HG03159 (cell line): ENCODE data around the gene STMN3.

Experiments
- ATAC-seq: cut with Tn5 transposase; IDR thresholded peaks from one replicate; pipeline ENCODE4 v1.9.1; 2021; ENCODE audit warnings: mild to moderate bottlenecking, moderate library complexity; ENCODE audit not compliant: unreplicated experiment

The STMN3 gene

GRCh38 chr20:63653041-63653973, at the start of gene STMN3:
TSS of gene STMN3 (minus strand) at chr20:63653424. CDS start at chr20:63653345, 79 bp downstream.
- no peak for ATAC-seq

GRCh38 chr20:63702036-63702665, 48.9 kb upstream of the STMN3 start:
- no peak for ATAC-seq

GRCh38 chr20:63701329-63702035, 48.3 kb upstream of the STMN3 start:
- ATAC-seq = no peak

DNA sequence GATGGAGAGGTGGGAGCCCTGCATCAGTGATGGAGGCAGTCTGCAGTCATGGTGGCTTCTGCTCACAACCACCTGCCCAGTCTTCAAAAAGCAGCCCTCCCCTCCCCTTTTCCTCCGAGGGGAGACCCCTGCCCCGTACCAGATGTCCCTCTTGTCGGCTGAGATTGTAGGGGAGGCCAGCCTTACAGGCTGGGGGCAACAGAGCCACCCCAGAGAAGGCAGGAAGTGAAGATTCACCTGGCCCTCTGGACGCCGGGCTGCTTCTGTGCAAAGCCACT, 47.8 kb upstream of the STMN3 start:
- ATAC-seq = no peak

DNA sequence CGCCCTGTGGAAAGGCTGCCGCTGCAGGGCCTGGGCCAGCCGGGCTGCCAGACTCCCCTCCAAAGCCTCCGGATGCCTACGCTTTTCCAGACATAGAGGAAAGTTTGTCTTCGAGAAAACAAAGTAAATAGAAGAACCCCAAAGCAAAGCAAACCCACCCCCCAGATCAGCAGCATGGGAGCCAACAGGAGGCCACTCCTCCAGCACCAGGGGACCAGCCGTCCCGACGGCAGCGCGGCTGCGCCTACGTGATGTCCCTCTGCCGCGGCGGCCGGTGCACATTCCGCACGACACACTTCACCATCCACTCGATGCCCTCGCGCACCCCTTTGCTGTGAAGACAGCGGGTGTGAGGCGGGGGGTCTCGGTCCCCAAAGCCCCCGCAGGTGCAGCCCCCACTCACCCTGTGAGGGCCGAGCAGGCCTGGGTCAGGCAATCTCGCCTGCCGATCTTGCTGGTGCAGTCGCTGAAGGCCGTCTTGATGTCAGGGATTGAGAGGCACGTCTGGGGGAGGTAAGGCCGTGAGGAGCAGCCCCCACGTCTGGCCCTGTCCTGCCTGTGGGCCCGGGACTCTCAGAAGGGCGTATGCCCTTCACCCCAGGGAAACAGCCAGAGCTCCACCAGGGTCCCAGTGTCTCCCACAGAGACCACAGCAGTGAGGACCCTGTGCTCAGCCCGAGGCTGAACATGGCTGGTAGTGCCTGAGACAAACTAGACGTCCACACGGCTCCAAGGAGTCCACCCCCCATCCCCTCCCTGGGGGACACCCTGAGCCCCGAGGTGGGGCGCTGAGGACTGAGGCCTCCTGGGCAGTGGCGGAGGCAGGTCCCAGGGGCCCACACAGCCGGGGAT, 47.2 kb upstream of the STMN3 start:
- ATAC-seq = no peak

DNA sequence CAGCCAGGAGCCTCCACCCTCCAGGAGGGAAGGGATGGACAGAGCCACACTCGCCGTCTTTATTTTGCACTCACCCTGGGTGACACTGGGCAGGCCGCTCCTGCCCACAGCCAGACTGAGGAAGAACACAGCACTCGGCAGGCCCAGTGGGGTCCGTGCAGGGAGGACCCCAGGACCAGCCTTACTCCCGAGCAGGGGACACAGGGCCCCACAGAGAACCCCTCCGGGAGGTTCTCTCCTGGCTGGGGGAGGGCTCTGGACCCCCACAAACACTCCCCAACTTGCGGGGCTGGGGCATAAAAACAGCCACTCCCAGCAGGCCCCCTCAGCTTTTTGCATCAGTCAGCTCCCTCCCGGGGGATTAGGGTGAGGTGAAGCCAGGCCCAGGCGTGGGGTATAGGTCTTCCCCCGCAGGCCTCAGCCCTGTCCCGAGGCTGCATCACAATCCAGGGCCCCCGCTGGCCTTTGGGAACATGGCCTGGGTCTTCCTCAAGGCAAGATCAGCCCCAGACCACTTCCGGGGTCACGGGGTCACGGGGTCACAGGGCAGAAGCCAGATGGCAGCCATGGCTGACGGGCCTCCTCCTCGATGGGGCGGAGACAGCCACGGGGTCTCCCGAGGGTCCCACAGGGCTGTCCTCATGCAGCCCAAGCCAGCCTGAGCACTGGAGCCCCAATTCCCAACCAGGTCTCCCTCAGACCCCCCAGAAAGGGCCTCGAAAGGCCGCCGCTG, 46.4 kb upstream of the STMN3 start:
- no peak for ATAC-seq

DNA sequence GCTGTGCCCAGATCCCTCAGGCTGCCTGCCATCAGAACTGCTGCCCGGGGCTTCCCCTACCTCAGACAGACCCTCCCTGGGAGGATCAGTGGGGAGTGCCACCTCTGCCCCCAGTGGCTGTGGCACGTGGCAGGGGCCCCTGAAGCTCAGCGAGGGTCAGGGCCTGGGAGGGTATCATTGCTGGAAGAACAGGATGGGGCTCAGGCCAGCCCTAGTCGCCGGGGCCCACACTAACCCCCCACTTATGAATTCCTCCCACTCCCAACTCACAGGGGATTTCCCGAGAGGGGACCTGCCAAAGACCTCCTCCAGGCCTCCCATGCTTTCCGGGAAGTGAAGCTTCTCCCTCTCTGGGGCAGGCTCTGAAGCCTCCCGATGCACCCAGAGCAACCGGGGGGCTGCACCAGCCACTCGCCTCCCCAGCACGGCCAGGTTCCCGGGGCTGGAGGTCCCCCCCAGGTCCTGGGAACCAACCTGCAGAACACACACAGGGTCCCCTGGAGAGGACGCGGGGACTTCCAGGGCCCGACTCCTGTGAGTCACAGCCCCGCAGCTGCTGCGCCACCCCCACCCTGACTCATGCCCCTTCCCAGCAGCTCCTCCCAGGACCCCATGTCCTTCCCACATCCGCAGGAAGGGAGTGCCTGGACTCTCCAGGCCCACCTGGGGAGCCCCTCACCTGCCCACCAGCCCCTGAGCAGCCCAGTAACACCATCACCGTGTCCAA, 45.7 kb upstream of the STMN3 start:
- no peak for ATAC-seq

- ATAC-seq = no peak
Measured at GRCh38 chr20:63697868-63698545, 44.8 kb upstream of the STMN3 start.

DNA sequence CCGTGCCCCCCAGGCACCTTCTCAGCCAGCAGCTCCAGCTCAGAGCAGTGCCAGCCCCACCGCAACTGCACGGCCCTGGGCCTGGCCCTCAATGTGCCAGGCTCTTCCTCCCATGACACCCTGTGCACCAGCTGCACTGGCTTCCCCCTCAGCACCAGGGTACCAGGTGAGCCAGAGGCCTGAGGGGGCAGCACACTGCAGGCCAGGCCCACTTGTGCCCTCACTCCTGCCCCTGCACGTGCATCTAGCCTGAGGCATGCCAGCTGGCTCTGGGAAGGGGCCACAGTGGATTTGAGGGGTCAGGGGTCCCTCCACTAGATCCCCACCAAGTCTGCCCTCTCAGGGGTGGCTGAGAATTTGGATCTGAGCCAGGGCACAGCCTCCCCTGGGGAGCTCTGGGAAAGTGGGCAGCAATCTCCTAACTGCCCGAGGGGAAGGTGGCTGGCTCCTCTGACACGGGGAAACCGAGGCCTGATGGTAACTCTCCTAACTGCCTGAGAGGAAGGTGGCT, 44.2 kb upstream of the STMN3 start:
- ATAC-seq = no peak

GRCh38 chr20:63696628-63697356, 43.6 kb upstream of the STMN3 start, which contains the start of gene TNFRSF6B:
TSS of gene TNFRSF6B (plus strand) at chr20:63696652. CDS start at chr20:63696768, 116 bp downstream.
- no peak for ATAC-seq

DNA sequence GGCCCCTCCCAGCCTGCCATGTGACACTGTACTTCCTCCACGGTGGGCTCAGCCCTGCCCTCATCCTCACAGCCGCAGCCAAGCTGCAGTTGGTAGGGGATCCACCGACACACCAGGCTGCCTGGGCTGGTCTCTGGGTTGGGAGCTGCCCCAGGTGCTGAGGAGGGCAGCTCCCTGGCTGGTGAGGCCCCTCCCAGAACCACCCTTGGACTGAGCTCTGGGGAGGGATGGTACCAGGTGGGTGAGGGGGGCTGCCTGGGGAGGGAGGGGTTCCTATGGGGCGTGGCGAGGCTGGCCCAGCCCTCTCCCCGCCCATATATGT, 43.0 kb upstream of the STMN3 start:
- ATAC-seq = no peak

DNA sequence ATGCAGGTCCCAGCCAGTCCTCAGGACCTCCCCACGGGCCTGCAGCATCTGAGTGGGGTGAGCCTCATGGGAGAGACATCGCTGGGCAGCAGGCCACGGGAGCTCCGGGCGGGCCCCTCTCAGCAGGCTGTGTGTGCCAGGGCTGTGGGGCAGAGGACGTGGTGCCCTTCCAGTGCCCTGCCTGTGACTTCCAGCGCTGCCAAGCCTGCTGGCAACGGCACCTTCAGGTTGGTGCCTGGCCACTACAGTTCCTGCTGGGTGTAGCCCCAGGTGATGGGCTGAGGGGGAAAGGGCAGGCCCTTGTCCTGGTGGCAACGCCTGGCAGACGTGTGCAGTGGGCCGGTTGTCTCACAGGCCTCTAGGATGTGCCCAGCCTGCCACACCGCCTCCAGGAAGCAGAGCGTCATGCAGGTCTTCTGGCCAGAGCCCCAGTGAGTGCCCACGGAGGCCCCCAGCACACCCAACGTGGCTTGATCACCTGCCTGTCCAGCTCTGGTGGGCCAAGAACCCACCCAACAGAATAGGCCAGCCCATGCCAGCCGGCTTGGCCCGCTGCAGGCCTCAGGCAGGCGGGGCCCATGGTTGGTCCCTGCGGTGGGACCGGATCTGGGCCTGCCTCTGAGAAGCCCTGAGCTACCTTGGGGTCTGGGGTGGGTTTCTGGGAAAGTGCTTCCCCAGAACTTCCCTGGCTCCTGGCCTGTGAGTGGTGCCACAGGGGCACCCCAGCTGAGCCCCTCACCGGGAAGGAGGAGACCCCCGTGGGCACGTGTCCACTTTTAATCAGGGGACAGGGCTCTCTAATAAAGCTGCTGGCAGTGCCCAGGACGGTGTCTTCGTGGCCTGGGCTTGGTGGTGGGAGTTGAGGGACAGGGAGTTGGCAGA, 42.4 kb upstream of the STMN3 start:
- no peak for ATAC-seq

DNA sequence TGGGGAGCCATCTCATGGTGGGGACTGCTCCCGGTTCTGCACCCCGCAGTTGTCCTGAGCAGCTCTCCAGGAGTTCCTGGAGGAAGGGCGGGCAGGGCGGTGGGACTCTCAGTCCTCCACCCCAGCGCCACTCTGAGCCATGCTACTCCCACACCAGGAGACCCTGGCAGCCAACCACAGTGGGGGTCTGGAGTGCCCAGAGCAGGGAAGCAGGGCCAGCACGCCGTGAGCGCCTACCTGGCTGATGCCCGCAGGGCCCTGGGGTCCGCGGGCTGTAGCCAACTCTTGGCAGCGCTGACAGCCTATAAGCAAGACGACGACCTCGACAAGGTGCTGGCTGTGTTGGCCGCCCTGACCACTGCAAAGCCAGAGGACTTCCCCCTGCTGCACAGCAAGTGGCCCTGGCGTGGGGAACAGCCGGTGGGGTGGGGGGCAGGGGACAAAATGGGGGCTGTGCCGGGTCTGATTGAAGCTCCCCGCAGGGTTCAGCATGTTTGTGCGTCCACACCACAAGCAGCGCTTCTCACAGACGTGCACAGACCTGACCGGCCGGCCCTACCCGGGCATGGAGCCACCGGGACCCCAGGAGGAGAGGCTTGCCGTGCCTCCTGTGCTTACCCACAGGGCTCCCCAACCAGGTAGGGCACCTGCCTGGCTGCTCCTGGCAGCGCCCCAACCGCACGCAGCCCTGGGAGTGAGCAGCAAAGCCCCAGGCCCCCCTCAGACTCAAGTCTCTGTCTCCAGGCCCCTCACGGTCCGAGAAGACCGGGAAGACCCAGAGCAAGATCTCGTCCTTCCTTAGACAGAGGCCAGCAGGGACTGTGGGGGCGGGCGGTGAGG, 41.6 kb upstream of the STMN3 start:
- no peak for ATAC-seq

GRCh38 chr20:63693733-63694583, 40.7 kb upstream of the STMN3 start:
- ATAC-seq = no peak

GRCh38 chr20:63693083-63693732, 40.0 kb upstream of the STMN3 start:
- ATAC-seq = no peak
